Endothelial cell of umbilical vein (primary cell): ENCODE data around the gene PDGFB. TPM values are rescaled to one million over a fixed set of nuclear protein-coding genes. Genes with fewer than 3 reads are reported as not detected.

Experiments used
- BruUV-seq: library from RNA; stranded (reverse); fragments of 400-500 nt; replicated peaks from 2 replicates; lab custom pipeline; 2021; lab: Mats Ljungman, UMichigan
- CTCF ChIA-PET: fragments of 300-600, 350-600 bp; sonication (Branson Sonifier 250); formaldehyde crosslinking; loops from one replicate; lab custom pipeline; 2021; ENCODE audit warnings: antibody characterized with exemption, inconsistent platforms; lab: Charles Lee
- POLR2A ChIA-PET: fragments of 300-600, 350-600 bp; sonication (Branson Sonifier 250); formaldehyde crosslinking; loops from one replicate; lab custom pipeline; 2021; ENCODE audit warnings: antibody characterized with exemption, inconsistent platforms; lab: Charles Lee
- DNase-seq: peaks from one replicate; pipeline ENCODE4 v3.0.0-alpha.2; 2011; ENCODE audit warnings: low read depth, low spot score
- FAIRE-seq: peaks from 2 replicates; lab custom pipeline; 2011; peaks lifted over from hg19 to GRCh38; lab: Jason Lieb, UNC
- H2AFZ ChIP-seq: 2 replicates; pipeline ENCODE4 v1.6.0; 2012; ENCODE audit warnings: low read depth, low read length, control low read depth, inconsistent platforms
- H3K27ac ChIP-seq: 2 replicates; pipeline ENCODE4 v1.5.1; 2011; ENCODE audit warnings: low read depth, mild to moderate bottlenecking, control low read depth, low read length, moderate library complexity; ENCODE audit not compliant: insufficient read depth
- H3K27me3 ChIP-seq, 2 experiments: 2 replicates each; pipeline versions ENCODE4 v1.6.0 to v1.6.1; 2011; ENCODE audit warnings: low read length in 2 of 2, mixed read lengths in 1 of 2; ENCODE audit not compliant: control insufficient read depth in 2 of 2, insufficient read depth in 2 of 2
- H3K36me3 ChIP-seq, 2 experiments: 2 replicates in 1 of 2; 3 replicates in 1 of 2; pipeline ENCODE4 v1.5.1; 2011; ENCODE audit warnings: low read length in 2 of 2, mild to moderate bottlenecking in 1 of 2, moderate library complexity in 1 of 2; ENCODE audit not compliant: control insufficient read depth in 2 of 2, insufficient read depth in 2 of 2; ENCODE audit errors: extremely low read depth in 1 of 2
- H3K4me1 ChIP-seq: 3 replicates; pipeline ENCODE4 v1.5.1; 2011; ENCODE audit warnings: mild to moderate bottlenecking, low read length; ENCODE audit not compliant: control insufficient read depth, insufficient read depth; ENCODE audit errors: extremely low read depth
- H3K4me2 ChIP-seq: 2 replicates; pipeline ENCODE4 v1.6.1; 2011; ENCODE audit warnings: low read length, control low read depth, mixed read lengths; ENCODE audit not compliant: insufficient read depth
- H3K4me3 ChIP-seq, 3 experiments: fragments of 200-600 bp in 1 of 3; sonication (generic), shearing (Covaris generic) in 1 of 3; replicated peaks in 1 of 3; 2 replicates each; pipeline ENCODE4 v1.5.1; 2011 to 2016; ENCODE audit warnings: control low read depth in 3 of 3, low read length in 3 of 3, mild to moderate bottlenecking in 2 of 3, inconsistent platforms in 1 of 3, low read depth in 1 of 3, moderate library complexity in 1 of 3; ENCODE audit not compliant: insufficient read depth in 1 of 3
- H3K79me2 ChIP-seq: 2 replicates; pipeline ENCODE4 v1.6.0; 2012; ENCODE audit warnings: low read length, inconsistent platforms; ENCODE audit not compliant: control insufficient read depth, insufficient read depth
- H3K9ac ChIP-seq: replicated peaks from 2 replicates; pipeline ENCODE3; 2011; ENCODE audit warnings: low read length, control low read depth; ENCODE audit not compliant: insufficient read depth; ENCODE audit errors: extremely low read depth
- H3K9me1 ChIP-seq: replicated peaks from 3 replicates; pipeline ENCODE4 v1.6.0; 2011; ENCODE audit warnings: mild to moderate bottlenecking, low read length; ENCODE audit not compliant: control insufficient read depth, insufficient read depth; ENCODE audit errors: extremely low read depth
- H3K9me3 ChIP-seq: replicated peaks from 2 replicates; pipeline ENCODE4 v1.5.1; 2012; ENCODE audit warnings: low read length, inconsistent platforms; ENCODE audit not compliant: control insufficient read depth, insufficient read depth
- H4K20me1 ChIP-seq: replicated peaks from 2 replicates; pipeline ENCODE3; 2011; ENCODE audit warnings: mild to moderate bottlenecking, low read length; ENCODE audit not compliant: control insufficient read depth, insufficient read depth; ENCODE audit errors: extremely low read depth
- CTCF ChIP-seq, 2 donors: IDR thresholded peaks; 1 replicate in 1 of 2; 2 replicates in 1 of 2; pipeline ENCODE4 v1.5.1; 2011; ENCODE audit warnings: low read length in 2 of 2, mild to moderate bottlenecking in 2 of 2, moderate library complexity in 2 of 2, control low read depth in 1 of 2, inconsistent platforms in 1 of 2, low read depth in 1 of 2; ENCODE audit not compliant: insufficient read depth in 1 of 2; ENCODE audit errors: extremely low read depth in 1 of 2
- EZH2 ChIP-seq: IDR thresholded peaks from 2 replicates; pipeline ENCODE4 v1.6.1; 2012; ENCODE audit warnings: borderline replicate concordance, low read depth, mild to moderate bottlenecking, moderate library complexity, low read length, inconsistent platforms; ENCODE audit not compliant: severe bottlenecking
- FOS ChIP-seq: IDR thresholded peaks from 2 replicates; pipeline ENCODE4 v1.6.1; 2011; ENCODE audit warnings: mild to moderate bottlenecking, low read length, moderate library complexity, borderline replicate concordance; ENCODE audit not compliant: insufficient read depth
- GATA2 ChIP-seq: IDR thresholded peaks from 2 replicates; pipeline ENCODE4 v1.7.0; 2011; ENCODE audit warnings: low read depth, mild to moderate bottlenecking, moderate library complexity, mixed read lengths, low read length; ENCODE audit not compliant: insufficient read length, insufficient read depth
- JUN ChIP-seq: IDR thresholded peaks from 2 replicates; pipeline ENCODE4 v1.6.1; 2011; ENCODE audit warnings: borderline replicate concordance, low read depth; ENCODE audit not compliant: insufficient read length, insufficient read depth
- MAX ChIP-seq: IDR thresholded peaks from 2 replicates; pipeline ENCODE4 v1.6.1; 2011; ENCODE audit not compliant: insufficient read depth, insufficient read length
- MYC ChIP-seq: IDR thresholded peaks from one replicate; pipeline ENCODE4 v1.6.1; 2011; ENCODE audit warnings: mild to moderate bottlenecking, low read depth, low read length
- POLR2A ChIP-seq: IDR thresholded peaks from 2 replicates; pipeline ENCODE4 v1.6.1; 2012; ENCODE audit warnings: low read depth, mild to moderate bottlenecking, control low read depth, low read length
- POLR2AphosphoS5 ChIP-seq: IDR thresholded peaks from 2 replicates; pipeline ENCODE4 v1.6.1; 2012; ENCODE audit warnings: low read depth, mild to moderate bottlenecking, control low read depth, low read length, moderate library complexity; ENCODE audit not compliant: insufficient read depth
- dilution Hi-C: fragments of 300-500 bp; cut with MboI; formaldehyde crosslinking; loops from one replicate; pipeline ENCODE4 v1.15.0; 2019; ENCODE audit warnings: low sequenced_read_pairs; ENCODE audit not compliant: extremely low pct_ligation_motif_present
- intact Hi-C: fragments of 100-400 bp; cut with micrococcal nuclease; formaldehyde crosslinking; loops from one replicate; pipeline ENCODE4 v1.10.0; 2022
- polyA plus RNA-seq, 4 experiments: library from polyadenylated mRNA; depleted of rRNA in 3 of 4; stranded (reverse) in 3 of 4; unstranded in 1 of 4; fragments of >200 nt; gene quantifications; 2 replicates each; pipeline versions ENCODE4 v1.2.1 to v1.2.3, GENCODE V29; 2011 to 2012; ENCODE audit warnings: missing spikeins in 1 of 4
- total RNA-seq: library from RNA; stranded (reverse); gene quantifications from 2 replicates; pipeline ENCODE4 v1.2.3, GENCODE V29; 2021

PDGFB gene
- total and polyA plus RNA-seq, 2 donors (not counting 3 experiments of a cell fraction or from before 2014, with no cell fraction given): 135 to 240 TPM

GRCh38 chr22:39207141-39208012, 37.4 kb downstream of the PDGFB start:
- Histone ChIP-seq H3K9me1 (no peaks in the 10 kb centered on the region), H3K4me3 (no peak overlapping the region), H3K9me3 (no peaks in the 10 kb centered on the region), H3K79me2 (no peaks in the 10 kb centered on the region), H4K20me1 (no peaks in the 10 kb centered on the region), H2AFZ (no peak overlapping the region), H3K4me2 (no peak overlapping the region), H3K4me1 (peaks cover 10% of the 10 kb centered on the region), H3K27ac (no peak overlapping the region), H3K27me3 (no peaks in the 10 kb centered on the region), H3K9ac (no peak overlapping the region), H3K36me3 (no peaks in the 10 kb centered on the region)
- BruUV-seq: no TSS peak
- FAIRE-seq: peak; percentile 31
- DNase-seq: no peak
- intact Hi-C loops: no loop called here
- ChIA-PET CTCF (interaction anchor here (1.1 to 1.3 kb wide), 2 partner anchors 8 to 17 kb away, joined by 3 to 4 read pairs; no protein-coding TSS in a partner anchor), POLR2A (no interaction called here)
- TF ChIP-seq JUN: no peak
- TF ChIP-seq GATA2: no peak
- TF ChIP-seq POLR2AphosphoS5: no peak
- no peak for TF ChIP-seq EZH2
- no peak for TF ChIP-seq MYC
- no peak for TF ChIP-seq MAX
- no peak for TF ChIP-seq POLR2A
- TF ChIP-seq CTCF (IDR thresholded peaks at IDR 0.05; ENCODE audit: extremely low read depth in 1 of 2, insufficient read depth in 1 of 2, low read depth in 1 of 2, low read length in 2 of 2): no peak
- no peak for TF ChIP-seq FOS
- dilution Hi-C loops: no loop called here
